RWPE2 (cell line): ENCODE results near the gene TFPI.

Experiments
- ATAC-seq: fragments of 200-7000 bp; cut with Tn5 transposase; 3 replicates; pipeline ENCODE4 v1.9.1; 2021; ENCODE audit warnings: low read depth
- DNase-seq: peaks from one replicate; pipeline ENCODE4 v3.0.0-alpha.2; 2020; ENCODE audit warnings: low spot score
- H3K27ac ChIP-seq: fragments of 450-650 bp; 2 replicates; pipeline ENCODE4 v1.5.1; 2017; ENCODE audit warnings: mild to moderate bottlenecking; ENCODE audit not compliant: poor library complexity, severe bottlenecking
- H3K27me3 ChIP-seq: fragments of 250-450 bp; sonication (Bioruptor Pico); 2 replicates; pipeline ENCODE4 v1.5.1; 2021; ENCODE audit warnings: mild to moderate bottlenecking, moderate library complexity; ENCODE audit not compliant: insufficient read depth, poor library complexity, severe bottlenecking
- H3K36me3 ChIP-seq: fragments of 250-450 bp; sonication (Bioruptor Pico); 2 replicates; pipeline ENCODE4 v1.5.1; 2020; ENCODE audit warnings: low read depth, mild to moderate bottlenecking, moderate library complexity
- H3K4me1 ChIP-seq: fragments of 250-450 bp; sonication (Bioruptor Pico); 2 replicates; pipeline ENCODE4 v1.5.1; 2021; ENCODE audit warnings: mild to moderate bottlenecking, moderate library complexity; ENCODE audit not compliant: insufficient read depth, poor library complexity, severe bottlenecking
- H3K4me3 ChIP-seq: fragments of 250-450 bp; sonication (Bioruptor Pico); 2 replicates; pipeline ENCODE4 v1.5.1; 2021; ENCODE audit warnings: mild to moderate bottlenecking, moderate library complexity; ENCODE audit not compliant: severe bottlenecking
- H3K9me3 ChIP-seq: fragments of 250-450 bp; sonication (Bioruptor Pico); 2 replicates; pipeline ENCODE4 v1.5.1; 2021; ENCODE audit warnings: mild to moderate bottlenecking, moderate library complexity; ENCODE audit not compliant: severe bottlenecking
- CTCF ChIP-seq: fragments of 450-650 bp; IDR thresholded peaks from one replicate; pipeline ENCODE4 v1.5.1; 2017; ENCODE audit warnings: mild to moderate bottlenecking, moderate library complexity; ENCODE audit not compliant: poor library complexity, severe bottlenecking

The TFPI gene

GRCh38 chr2:187586011-187586641, 31.9 kb upstream of the TFPI start:
- peaks cover 23% of the 10 kb centered on the region for H3K4me1 ChIP-seq
- no peaks in the 10 kb centered on the region for H3K36me3 ChIP-seq
- no peaks in the 10 kb centered on the region for H3K27me3 ChIP-seq
- peak overlapping the region; percentile 89 for H3K27ac ChIP-seq
- ATAC-seq (peak; percentile 84), DNase-seq (no peak)
- no peaks in the 10 kb centered on the region for H3K9me3 ChIP-seq
- TF ChIP-seq CTCF = no peak
- no peak overlapping the region for H3K4me3 ChIP-seq

- H3K9me3 ChIP-seq = no peaks in the 10 kb centered on the region
- TF ChIP-seq CTCF = peak; percentile 61
- ATAC-seq = 0 out of 3 replicates have a peak, but pooled peaks have one; percentile 20
- H3K36me3 ChIP-seq = no peaks in the 10 kb centered on the region
- no peak for DNase-seq
- H3K4me3 ChIP-seq = no peak overlapping the region
- H3K4me1 ChIP-seq = peaks cover 23% of the 10 kb centered on the region
- no peaks in the 10 kb centered on the region for H3K27me3 ChIP-seq
- no peak overlapping the region for H3K27ac ChIP-seq
Observed at GRCh38 chr2:187581125-187581896, 27.1 kb upstream of the TFPI start.

GRCh38 chr2:187580462-187581124, 26.4 kb upstream of the TFPI start:
- no peak overlapping the region for H3K4me3 ChIP-seq
- H3K27ac ChIP-seq = no peak overlapping the region
- peak; percentile 70 for TF ChIP-seq CTCF
- H3K36me3 ChIP-seq = no peaks in the 10 kb centered on the region
- DNase-seq (no peak), ATAC-seq (peak; percentile 42; the same call in 1 of the 3 replicates)
- H3K9me3 ChIP-seq = no peaks in the 10 kb centered on the region
- no peaks in the 10 kb centered on the region for H3K27me3 ChIP-seq
- peaks cover 16% of the 10 kb centered on the region for H3K4me1 ChIP-seq

- ATAC-seq (no peak), DNase-seq (no peak)
- no peak for TF ChIP-seq CTCF
- Histone ChIP-seq H3K27me3 (no peaks in the 10 kb centered on the region), H3K36me3 (no peaks in the 10 kb centered on the region), H3K27ac (no peak overlapping the region), H3K9me3 (no peaks in the 10 kb centered on the region), H3K4me1 (peaks cover 16% of the 10 kb centered on the region), H3K4me3 (no peak overlapping the region)
Observed at GRCh38 chr2:187577310-187577709, 23.1 kb upstream of the TFPI start.
